C4-2B (cell line): ENCODE measurements around the gene NMBR.
"Not testable (repeated sequence)": the region's sequence is repeated elsewhere in the genome, so short reads cannot be mapped to it uniquely, and the experiment has no call there.

Experiments
- H3K27ac ChIP-seq: fragments of 450-650 bp; 2 replicates; pipeline ENCODE4 v1.5.1; 2017
- ZFX ChIP-seq: fragments of 450-650 bp; IDR thresholded peaks from 2 replicates; pipeline ENCODE4 v1.6.1; 2017
- TF ChIP-seq, protein P1 (sequence below): fragments of 450-650 bp; conservative IDR thresholded peaks from 2 replicates; pipeline ENCODE4 v1.5.1; 2017; ENCODE audit warnings: mild to moderate bottlenecking

Gene NMBR

DNA sequence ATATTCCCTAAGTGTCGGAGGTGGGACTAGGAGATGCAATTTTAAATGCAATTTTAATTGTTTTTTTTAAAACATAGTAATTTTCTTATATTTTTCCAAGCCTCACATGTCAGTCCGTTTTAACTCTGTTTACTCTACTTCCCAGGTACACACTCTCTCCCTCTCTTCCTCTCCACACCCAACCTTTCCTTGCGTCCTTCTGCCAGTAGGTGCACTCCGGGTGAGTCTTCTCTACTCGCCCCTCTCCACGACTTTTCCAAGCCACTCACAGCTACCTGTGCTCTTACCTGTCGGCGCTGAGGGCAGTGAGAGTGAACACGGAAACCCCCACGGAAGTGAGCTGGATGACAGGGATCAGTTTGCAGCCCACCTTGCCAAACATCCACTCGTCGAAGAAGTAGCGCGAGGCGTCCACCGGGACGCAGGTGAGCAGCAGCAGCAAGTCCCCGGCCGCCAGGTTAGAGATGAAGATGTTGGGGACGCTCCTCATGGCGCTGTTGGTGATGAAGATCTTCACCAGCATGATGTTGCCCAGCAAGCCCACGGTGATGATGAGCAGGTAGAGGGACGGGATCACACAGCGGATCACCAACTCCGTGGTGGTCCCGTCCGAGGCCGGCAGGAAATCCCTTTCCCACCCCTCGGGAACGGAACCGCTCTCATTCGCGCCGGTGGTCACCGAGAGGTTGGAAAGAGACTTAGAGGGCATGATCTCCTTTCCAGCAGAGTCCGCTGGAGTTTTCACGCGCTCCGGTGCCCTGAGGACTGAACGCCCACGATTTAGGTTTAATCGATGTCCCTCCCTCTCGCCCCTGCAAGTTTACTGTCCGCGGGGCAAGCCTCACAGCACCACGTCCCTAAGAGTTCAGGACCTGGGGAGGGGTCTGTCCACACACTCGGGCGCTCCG is 58.7 kb downstream of the NMBR start:
- no peak overlapping the region for H3K27ac ChIP-seq
- TF ChIP-seq, protein P1, sequence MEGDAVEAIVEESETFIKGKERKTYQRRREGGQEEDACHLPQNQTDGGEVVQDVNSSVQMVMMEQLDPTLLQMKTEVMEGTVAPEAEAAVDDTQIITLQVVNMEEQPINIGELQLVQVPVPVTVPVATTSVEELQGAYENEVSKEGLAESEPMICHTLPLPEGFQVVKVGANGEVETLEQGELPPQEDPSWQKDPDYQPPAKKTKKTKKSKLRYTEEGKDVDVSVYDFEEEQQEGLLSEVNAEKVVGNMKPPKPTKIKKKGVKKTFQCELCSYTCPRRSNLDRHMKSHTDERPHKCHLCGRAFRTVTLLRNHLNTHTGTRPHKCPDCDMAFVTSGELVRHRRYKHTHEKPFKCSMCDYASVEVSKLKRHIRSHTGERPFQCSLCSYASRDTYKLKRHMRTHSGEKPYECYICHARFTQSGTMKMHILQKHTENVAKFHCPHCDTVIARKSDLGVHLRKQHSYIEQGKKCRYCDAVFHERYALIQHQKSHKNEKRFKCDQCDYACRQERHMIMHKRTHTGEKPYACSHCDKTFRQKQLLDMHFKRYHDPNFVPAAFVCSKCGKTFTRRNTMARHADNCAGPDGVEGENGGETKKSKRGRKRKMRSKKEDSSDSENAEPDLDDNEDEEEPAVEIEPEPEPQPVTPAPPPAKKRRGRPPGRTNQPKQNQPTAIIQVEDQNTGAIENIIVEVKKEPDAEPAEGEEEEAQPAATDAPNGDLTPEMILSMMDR = no peak
- TF ChIP-seq ZFX = no peak

DNA sequence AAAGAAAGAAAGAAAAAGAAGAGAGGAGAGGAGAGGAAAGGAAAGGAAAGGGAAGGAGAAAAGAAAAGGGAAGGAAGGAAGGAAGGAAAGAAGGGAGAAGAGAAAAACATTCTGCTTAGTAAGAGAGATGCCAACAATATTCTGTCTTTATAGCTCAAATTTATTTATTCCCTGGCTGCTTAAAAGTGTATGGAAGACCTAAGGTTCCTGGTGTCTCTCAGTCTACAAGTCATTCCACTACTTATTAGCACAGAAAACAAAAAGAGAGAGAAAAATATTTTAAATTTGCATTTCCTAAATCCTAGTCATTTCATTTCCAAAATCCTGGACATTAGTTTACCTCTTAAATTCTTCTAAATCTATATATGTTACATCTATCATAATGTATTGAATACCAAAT is 67.8 kb downstream of the NMBR start:
- TF ChIP-seq, protein P1 = no peak
- no peak for TF ChIP-seq ZFX
- H3K27ac ChIP-seq = no peak overlapping the region

DNA sequence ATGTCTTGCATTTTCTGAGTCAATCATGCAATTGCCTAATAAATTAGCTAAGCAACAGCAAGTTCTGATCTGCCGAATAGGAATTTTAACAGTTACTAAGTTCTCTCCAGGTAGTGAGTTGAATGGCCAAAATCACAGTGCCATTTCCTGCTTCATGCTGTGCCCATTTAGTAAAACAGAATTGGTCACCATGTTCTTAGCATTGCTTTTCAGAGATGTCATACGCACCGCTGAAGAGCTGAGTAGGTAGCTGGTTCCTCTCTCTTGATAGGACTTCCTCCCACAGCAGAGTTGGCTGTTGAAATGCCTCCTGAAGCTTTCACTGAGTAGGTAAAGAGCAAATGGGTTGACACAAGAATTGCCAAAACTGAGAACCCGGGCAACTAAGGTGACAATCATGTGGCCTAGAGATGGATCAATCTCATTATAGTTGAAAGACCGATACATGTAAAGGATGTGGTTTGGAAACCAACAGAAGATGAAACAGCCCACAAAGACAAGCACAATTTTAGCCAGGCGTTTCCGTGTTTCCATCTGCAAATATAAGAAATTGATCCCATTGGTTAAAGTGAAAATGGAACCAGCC is 71.3 kb downstream of the NMBR start:
- H3K27ac ChIP-seq = no peak overlapping the region
- TF ChIP-seq ZFX = no peak
- TF ChIP-seq, protein P1 = no peak

DNA sequence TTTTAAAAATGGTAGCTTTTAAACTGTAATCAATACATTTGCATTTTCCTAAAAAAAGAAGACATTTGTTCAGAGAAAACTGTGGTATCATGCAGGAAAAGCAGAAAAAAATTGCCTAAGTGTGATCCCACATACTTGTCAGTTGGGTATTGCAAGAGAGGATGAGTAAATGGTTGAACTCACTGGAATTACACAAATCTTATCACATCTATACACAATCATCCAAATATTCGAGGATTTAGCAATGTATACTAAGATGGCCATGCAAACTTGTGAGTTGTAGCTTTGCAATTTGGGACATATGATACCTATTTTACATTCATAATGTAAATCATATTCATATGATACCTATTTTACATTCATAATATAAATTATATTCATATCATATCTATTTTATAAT is 72.4 kb downstream of the NMBR start:
- no peak overlapping the region for H3K27ac ChIP-seq
- TF ChIP-seq ZFX = no peak
- TF ChIP-seq, protein P1 = no peak

DNA sequence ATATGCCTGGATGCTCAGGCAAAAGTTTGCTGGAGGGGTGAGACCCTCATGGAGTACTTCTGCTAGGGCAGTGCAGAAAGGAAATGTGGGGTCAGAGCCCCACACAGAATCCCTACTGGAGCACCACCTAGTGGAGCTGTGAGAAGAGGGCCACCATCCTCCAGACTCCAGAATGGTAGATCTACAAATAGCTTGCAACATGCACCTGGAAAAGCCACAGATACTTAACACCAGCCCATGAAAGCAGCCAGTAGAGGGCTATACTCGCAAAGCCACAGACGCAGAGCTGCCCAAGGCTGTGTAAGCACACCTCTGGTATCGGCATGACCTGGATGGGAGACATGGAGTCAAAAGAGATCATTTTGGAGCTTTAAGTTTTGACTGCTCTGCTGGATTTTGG is 74.9 kb downstream of the NMBR start:
- H3K27ac ChIP-seq = no peak overlapping the region
- no peak for TF ChIP-seq ZFX
- TF ChIP-seq, protein P1 = peak; percentile 45

DNA sequence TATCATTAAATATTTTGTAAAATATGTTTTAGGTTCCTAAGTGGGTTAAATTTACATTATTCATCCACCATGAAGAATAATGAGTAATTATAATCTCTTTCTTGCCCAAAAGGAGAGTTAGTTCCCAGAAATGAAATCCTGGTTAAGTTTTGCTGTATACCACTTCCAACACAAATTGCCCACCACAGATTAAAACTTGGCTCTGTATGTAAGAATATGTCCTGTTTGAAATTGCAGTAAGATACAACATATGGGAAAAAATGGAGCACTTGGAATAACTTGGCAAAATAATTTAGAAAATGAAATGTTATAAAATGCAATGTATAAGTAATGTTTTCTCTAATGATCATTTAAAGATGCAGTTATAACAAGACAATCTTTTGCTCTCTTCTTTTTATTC is 78.5 kb downstream of the NMBR start:
- TF ChIP-seq ZFX = no peak
- TF ChIP-seq, protein P1 = no peak
- H3K27ac ChIP-seq = no peak overlapping the region

DNA sequence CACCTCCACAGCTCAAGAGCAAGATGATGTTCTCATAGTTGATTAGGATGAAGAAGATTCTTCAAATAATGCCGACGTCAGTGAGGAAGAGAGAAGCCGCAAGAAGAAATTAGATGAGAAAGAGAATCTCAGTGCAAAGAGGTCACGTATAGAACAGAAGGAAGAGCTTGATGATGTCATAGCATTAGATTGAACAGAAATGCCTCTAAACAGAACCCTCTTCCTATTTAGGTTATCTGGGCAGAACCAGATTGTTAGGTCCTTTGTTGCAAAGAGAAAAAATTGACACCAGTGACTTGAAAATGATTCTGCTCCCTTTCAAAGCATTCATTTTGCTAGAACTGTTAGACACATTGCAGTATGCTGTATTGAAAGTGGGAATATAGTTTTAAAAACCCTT is 84.1 kb downstream of the NMBR start:
- H3K27ac ChIP-seq = not testable (repeated sequence)
